Mucosa of descending colon (tissue), 3 donors: ENCODE measurements around the gene COG4. TPM values are rescaled to one million over a fixed set of nuclear protein-coding genes. Genes with fewer than 3 reads are reported as not detected.

Experiments used
- ATAC-seq: fragments of 200-7000 bp; cut with Tn5 transposase; one replicate; pipeline ENCODE4 v1.9.1; 2020; ENCODE audit warnings: mild to moderate bottlenecking, moderate library complexity
- DNase-seq, 3 donors: peaks; one replicate each; pipeline ENCODE4 v3.0.0-alpha.2; 2020
- H3K36me3 ChIP-seq: fragments of 200-600 bp; one replicate; pipeline ENCODE4 v1.8.0; 2021; ENCODE audit warnings: low read depth, mild to moderate bottlenecking
- H3K4me1 ChIP-seq: fragments of 200-600 bp; one replicate; pipeline ENCODE4 v1.8.0; 2021; ENCODE audit warnings: low read depth, mild to moderate bottlenecking
- H3K4me3 ChIP-seq: fragments of 200-600 bp; one replicate; pipeline ENCODE4 v1.8.0; 2021; ENCODE audit warnings: mild to moderate bottlenecking
- H3K9me3 ChIP-seq: fragments of 200-600 bp; one replicate; pipeline ENCODE4 v1.8.0; 2021; ENCODE audit warnings: mild to moderate bottlenecking
- intact Hi-C, 2 donors: fragments of 100-400 bp; cut with DNase I in 1 of 2; cut with micrococcal nuclease in 1 of 2; formaldehyde crosslinking; loops; one replicate each; pipeline versions ENCODE4 v1.11.0 to v1.11.1; 2022; cut with DNase I, micrococcal nuclease
- total RNA-seq, 3 donors: library from RNA; stranded (reverse); fragmentation: NEBNext Ultra II Directional in 2 of 3; extraction: Animal tissue kit (Norgen Biotek cat#: 25700) in 2 of 3; gene quantifications; one replicate each; pipeline versions ENCODE4 v1.2.1 to v1.2.4, GENCODE V29; 2021 to 2023
- TF ChIP-seq, protein P1 (sequence below): fragments of 200-600 bp; IDR thresholded peaks from one replicate; pipeline ENCODE4 v1.8.0; 2022; ENCODE audit warnings: antibody characterized with exemption, mild to moderate bottlenecking
- donor health status: DM: no; HTN: no; CAD: no; lungs with moderate emphysema.
- donor health status: DM: no; HTN: no; CAD: no.
- donor health status: DM: no; HTN: yes; CAD: no.

The COG4 gene
- total RNA-seq, 3 donors from 2014 or later, result 58.3 to 66.2 (median 60.5) TPM

- H3K9me3 ChIP-seq, result no peaks in the 10 kb centered on the region
- TF ChIP-seq, protein P1, sequence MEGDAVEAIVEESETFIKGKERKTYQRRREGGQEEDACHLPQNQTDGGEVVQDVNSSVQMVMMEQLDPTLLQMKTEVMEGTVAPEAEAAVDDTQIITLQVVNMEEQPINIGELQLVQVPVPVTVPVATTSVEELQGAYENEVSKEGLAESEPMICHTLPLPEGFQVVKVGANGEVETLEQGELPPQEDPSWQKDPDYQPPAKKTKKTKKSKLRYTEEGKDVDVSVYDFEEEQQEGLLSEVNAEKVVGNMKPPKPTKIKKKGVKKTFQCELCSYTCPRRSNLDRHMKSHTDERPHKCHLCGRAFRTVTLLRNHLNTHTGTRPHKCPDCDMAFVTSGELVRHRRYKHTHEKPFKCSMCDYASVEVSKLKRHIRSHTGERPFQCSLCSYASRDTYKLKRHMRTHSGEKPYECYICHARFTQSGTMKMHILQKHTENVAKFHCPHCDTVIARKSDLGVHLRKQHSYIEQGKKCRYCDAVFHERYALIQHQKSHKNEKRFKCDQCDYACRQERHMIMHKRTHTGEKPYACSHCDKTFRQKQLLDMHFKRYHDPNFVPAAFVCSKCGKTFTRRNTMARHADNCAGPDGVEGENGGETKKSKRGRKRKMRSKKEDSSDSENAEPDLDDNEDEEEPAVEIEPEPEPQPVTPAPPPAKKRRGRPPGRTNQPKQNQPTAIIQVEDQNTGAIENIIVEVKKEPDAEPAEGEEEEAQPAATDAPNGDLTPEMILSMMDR, result no peak
- DNase-seq, result no peak
- peaks cover 7% of the 10 kb centered on the region for H3K4me1 ChIP-seq
- intact Hi-C loops, result no loop called here
- no peak overlapping the region for H3K4me3 ChIP-seq
- no peak for ATAC-seq
- no peaks in the 10 kb centered on the region for H3K36me3 ChIP-seq
Measured at GRCh38 chr16:70442344-70442743, 81.0 kb downstream of the COG4 start.

- Histone ChIP-seq H3K36me3 (no peaks in the 10 kb centered on the region), H3K4me3 (no peak overlapping the region), H3K4me1 (peaks cover 7% of the 10 kb centered on the region), H3K9me3 (no peaks in the 10 kb centered on the region)
- ATAC-seq, result no peak
- TF ChIP-seq, protein P1, result no peak
- intact Hi-C loops, result no loop called here
- no peak for DNase-seq
Measured at GRCh38 chr16:70441406-70441990, 81.9 kb downstream of the COG4 start.

- Histone ChIP-seq H3K4me3 (no peak overlapping the region), H3K36me3 (no peaks in the 10 kb centered on the region), H3K4me1 (peaks cover 8% of the 10 kb centered on the region), H3K9me3 (no peaks in the 10 kb centered on the region)
- TF ChIP-seq, protein P1, result no peak
- DNase-seq (peak in 1 of 3 donors; percentile 19), ATAC-seq (no peak)
- intact Hi-C loops, result no loop called here
Measured at GRCh38 chr16:70440009-70440692, 83.2 kb downstream of the COG4 start.

GRCh38 chr16:70438969-70439862 lies 84.1 kb downstream of the COG4 start, which contains the start of gene ST3GAL2:
Gene ST3GAL2 (minus strand): TSS chr16:70439100. CDS start chr16:70398530, 40,570 bp downstream.
- no peaks in the 10 kb centered on the region for H3K9me3 ChIP-seq
- H3K36me3 ChIP-seq, result no peaks in the 10 kb centered on the region
- peaks cover 8% of the 10 kb centered on the region for H3K4me1 ChIP-seq
- peak within 1 kb of the TSS; percentile 51 for H3K4me3 ChIP-seq
- DNase-seq (peak; percentile 93 to 96 (median 94)), ATAC-seq (peak; percentile 97)
- intact Hi-C loops, result no loop called here
- TF ChIP-seq, protein P1, result no peak

GRCh38 chr16:70438585-70438968 lies 84.8 kb downstream of the COG4 start:
- intact Hi-C loops, result no loop called here
- TF ChIP-seq, protein P1, result no peak
- peak; percentile 27 to 73 (median 62) for DNase-seq
- ATAC-seq, result no peak
- H3K4me3 ChIP-seq, result peak overlapping the region; percentile 51
- no peaks in the 10 kb centered on the region for H3K9me3 ChIP-seq
- H3K36me3 ChIP-seq, result no peaks in the 10 kb centered on the region
- peaks cover 8% of the 10 kb centered on the region for H3K4me1 ChIP-seq
